Activated effector memory CD4-positive, alpha-beta T cell treated with Interleukin-2 at 50 U/mL for 16 hours (primary cell): ENCODE measurements around the gene AFAP1.

Experiments
- DNase-seq: peaks from one replicate; pipeline ENCODE4 v3.0.0-alpha.2; 2020

The AFAP1 gene

GRCh38 chr4:7862561-7863192, 77.0 kb downstream of the AFAP1 start:
- no peak for DNase-seq

- no peak for DNase-seq
Measured at GRCh38 chr4:7861440-7861881, 78.2 kb downstream of the AFAP1 start.

GRCh38 chr4:7860600-7861163, 79.0 kb downstream of the AFAP1 start:
- no peak for DNase-seq

- DNase-seq: no peak
Measured at GRCh38 chr4:7859326-7859725, 80.3 kb downstream of the AFAP1 start.

- no peak for DNase-seq
Measured at GRCh38 chr4:7858498-7858897, 81.2 kb downstream of the AFAP1 start.

- no peak for DNase-seq
Measured at GRCh38 chr4:7857993-7858392, 81.7 kb downstream of the AFAP1 start.

GRCh38 chr4:7857238-7857701, 82.4 kb downstream of the AFAP1 start:
- DNase-seq: no peak

- DNase-seq: no peak
Measured at GRCh38 chr4:7855731-7856130, 83.9 kb downstream of the AFAP1 start.

GRCh38 chr4:7854697-7855370, 84.8 kb downstream of the AFAP1 start:
- peak; percentile 65 for DNase-seq

- DNase-seq: no peak
Measured at GRCh38 chr4:7854216-7854615, 85.4 kb downstream of the AFAP1 start.

GRCh38 chr4:7853271-7853670, 86.4 kb downstream of the AFAP1 start:
- no peak for DNase-seq

- no peak for DNase-seq
Measured at GRCh38 chr4:7852568-7853185, 87.0 kb downstream of the AFAP1 start.

GRCh38 chr4:7850489-7850888, 89.2 kb downstream of the AFAP1 start:
- no peak for DNase-seq

GRCh38 chr4:7847206-7847605, 92.5 kb downstream of the AFAP1 start:
- DNase-seq: no peak

GRCh38 chr4:7845493-7846128, 94.0 kb downstream of the AFAP1 start:
- no peak for DNase-seq

GRCh38 chr4:7844594-7844991, 95.1 kb downstream of the AFAP1 start:
- DNase-seq: no peak

GRCh38 chr4:7843831-7844593, 95.6 kb downstream of the AFAP1 start:
- peak; percentile 59 for DNase-seq

GRCh38 chr4:7842384-7843279, 97.0 kb downstream of the AFAP1 start:
- DNase-seq: no peak

GRCh38 chr4:7841894-7842293, 97.8 kb downstream of the AFAP1 start:
- no peak for DNase-seq

- no peak for DNase-seq
Measured at GRCh38 chr4:7841071-7841470, 98.6 kb downstream of the AFAP1 start.

- DNase-seq: no peak
Measured at GRCh38 chr4:7839856-7840255, 99.8 kb downstream of the AFAP1 start.
